HCEC 1CT (cell line): ENCODE data around the gene DCTN1.
"Not testable (repeated sequence)": the region's sequence is repeated elsewhere in the genome, so short reads cannot be mapped to it uniquely, and the experiment has no call there.

Experiments used
- DNase-seq: peaks from one replicate; pipeline ENCODE4 v3.0.0-alpha.2; 2017

The DCTN1 gene

DNA sequence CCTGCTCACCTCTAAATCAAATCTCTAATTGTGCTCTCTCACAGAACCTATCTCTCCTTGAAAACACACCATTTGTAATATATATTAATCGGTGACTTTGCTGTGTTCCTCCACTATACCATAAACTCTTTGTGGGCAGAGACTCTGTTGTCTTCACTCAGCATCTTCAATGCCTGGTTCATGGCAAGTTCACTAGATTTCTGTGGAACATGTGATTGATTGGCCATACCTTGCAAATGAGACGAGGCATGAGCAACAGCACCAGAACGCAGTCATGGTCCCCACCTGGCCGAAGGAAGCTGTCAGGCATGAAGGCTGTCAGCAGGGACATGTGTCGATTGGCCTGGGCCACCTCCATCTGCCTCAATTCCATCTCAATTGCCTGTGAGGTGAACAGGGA, 11.6 kb downstream of the DCTN1 start:
- DNase-seq: no peak

DNA sequence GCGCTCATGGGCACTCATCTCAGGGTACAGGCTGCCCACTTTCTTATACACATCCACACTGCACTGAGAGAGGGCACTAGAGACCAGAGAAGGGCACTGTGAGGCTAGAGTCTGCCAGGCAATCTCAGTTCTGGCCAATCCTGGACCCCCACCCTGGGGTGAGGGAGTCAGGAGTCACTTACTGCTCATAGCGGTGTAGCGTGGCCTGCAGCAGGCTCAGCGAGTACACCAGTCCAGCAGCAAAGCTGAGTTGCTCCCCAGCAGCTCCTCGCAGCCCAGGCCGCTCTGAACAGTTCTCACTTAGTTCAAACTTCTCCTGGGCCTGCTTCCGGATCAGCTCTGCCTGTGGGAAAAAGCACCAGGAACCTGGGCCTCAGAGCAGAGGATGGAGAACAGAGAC, 12.3 kb downstream of the DCTN1 start:
- DNase-seq: no peak

DNA sequence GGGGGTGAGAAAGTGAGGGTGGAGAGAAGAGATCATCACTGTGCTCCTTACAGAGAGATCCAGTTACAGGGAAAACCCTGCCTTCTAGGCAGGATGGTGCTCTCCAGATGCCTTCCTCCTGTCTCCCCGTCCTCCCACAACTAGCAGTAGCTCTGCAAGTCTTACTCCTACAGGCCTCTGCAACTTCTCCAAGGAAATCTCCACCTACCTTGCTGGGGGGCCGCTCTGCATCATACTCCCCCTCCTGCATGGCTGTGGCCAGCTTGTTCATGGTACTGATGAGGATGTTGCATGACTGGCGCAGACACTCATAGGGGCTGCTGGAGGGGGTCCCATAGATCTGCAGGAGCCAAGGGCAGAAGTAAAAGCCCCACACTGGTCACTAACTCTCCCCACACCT, 14.1 kb downstream of the DCTN1 start:
- DNase-seq: no peak

DNA sequence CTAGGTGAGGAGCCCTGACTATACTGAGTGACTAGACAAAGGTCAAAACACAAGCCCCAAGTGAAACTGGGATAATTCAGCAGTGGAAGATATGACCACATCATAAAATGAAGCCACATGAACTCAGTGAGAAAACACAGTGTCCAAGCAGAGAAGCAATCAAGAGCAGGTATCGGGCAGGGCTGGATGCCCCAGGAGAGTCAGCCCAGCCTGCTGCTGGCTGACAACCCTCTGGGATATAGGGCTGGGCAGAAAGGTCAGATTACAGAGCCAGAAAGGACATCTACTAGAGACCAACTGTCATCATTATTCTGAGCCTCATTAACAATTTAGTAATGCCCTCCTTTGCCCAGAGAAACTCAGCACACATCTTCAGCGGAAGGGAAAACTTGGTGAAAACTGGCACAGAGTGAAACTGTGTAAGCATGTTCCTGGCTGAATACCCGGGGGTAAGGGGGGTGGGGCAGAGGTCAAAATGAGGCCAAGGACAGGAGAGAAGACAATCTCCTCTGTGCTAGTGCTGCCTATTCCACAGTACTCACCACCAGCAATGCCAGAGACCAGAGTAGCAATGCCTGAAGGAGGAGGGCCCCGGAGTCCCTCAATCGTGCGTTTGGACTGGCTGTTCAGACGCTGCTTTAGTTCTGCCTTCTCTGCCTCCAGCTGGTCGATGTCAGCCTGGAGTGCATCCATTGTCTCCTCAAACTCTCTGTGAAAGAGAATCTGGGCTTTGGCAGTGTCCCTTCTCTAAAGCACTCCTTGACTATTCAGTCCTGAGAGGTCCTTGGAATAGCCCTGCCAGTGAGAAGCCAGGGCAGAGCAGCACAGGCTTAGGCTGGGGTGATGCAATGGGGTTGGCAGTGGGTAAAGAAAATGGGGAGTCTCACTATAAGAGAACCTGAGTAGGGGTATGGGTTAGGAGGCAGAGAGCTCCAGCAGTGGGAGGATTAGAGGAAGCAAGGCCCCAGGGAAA, 15.3 kb downstream of the DCTN1 start:
- DNase-seq: no peak

DNA sequence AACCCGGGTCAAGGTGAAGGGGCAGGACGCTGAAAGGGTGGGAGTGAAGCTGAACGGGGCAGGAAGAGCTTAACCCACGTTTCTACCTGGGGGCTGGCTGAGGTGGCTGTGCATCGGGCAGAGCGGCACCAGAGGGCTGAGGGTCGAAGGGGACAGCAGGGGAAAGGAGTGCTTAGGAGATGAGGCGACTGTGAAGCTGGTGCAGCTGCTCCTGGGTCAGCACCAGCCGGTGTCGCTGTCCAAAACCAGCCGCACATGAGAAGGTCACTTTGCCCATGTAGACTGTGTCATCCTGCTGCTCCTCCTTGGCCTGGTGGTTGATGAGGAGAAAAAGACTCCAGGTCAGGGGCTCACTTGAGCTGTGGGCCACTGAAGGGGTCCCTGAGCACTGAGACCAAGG, 18.8 kb downstream of the DCTN1 start:
- no peak for DNase-seq

DNA sequence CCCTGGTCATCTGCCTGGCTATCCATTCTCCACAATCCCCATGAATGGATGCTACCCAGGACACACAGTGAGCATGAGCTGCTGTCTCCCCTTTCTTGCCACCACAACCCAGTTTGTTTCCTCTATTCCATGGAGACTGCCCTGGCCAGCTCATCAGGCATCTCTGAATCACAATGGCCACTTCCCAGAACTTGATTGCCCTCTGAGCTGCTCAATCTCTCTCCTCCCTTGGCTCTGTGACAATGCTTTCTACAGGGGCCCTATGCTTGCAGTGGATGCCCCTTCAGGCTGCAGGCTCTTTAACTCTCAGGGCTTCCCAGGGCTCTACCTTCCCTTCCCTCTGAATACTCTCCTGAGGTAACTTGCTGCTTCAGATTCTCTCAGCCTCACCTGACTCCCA, 22.5 kb downstream of the DCTN1 start:
- no peak for DNase-seq

DNA sequence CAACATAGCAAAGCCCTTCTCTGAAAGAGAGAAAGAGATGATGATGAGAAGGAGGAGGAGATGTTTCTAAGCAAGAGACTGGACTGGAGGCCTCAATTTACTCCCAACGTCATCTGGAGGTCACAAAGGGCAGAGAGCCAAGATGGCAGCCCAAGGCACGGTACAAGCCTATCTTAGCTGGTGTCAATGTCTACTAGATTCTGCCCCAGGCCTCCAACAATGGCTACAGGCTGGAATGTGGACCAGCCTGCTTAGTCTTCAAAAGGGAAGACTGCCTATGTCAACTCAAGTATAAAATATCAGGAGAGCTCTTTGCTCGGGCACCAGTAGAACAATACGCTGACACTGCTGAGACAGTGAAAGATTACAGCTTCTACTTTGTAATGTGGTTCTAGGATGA, 30.2 kb downstream of the DCTN1 start:
- DNase-seq: no peak

DNA sequence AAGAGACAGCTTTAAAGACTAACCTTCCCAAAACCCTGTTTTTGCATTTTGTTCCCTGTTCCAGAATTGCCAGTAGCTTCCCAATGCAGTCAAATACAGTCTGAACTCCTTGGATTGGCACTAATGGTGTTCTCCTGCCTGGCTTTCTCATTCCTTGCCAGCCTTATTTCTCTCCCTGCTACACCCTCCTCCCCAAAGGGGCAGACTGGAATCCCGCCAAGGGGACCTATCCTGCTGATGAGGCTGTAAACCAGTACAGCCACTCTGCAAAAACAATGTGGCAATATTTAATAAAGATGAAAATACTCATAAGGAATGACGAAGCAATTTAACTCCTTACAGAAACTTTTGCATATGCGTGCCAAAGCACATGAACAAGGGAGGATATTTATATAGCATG, 32.4 kb downstream of the DCTN1 start:
- no peak for DNase-seq

DNA sequence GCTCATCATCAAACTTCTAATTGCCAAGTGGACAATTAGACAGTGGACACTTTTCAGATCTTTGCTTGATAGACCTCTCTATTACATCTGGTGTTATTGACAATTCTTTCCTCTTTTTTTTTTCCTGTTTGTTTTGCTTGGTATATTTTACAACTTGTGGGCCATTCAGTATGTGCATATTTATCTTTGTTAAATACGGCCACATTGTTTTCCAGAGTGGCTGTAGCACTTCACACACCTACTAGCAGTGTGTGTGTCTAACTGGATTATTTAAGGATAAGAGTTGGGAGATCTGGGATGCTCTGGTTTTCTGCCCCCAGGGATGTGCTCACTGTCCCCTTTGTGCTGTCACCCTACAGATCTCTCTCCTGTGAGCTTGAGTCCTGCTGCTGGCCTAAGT, 32.8 kb downstream of the DCTN1 start:
- no peak for DNase-seq

DNA sequence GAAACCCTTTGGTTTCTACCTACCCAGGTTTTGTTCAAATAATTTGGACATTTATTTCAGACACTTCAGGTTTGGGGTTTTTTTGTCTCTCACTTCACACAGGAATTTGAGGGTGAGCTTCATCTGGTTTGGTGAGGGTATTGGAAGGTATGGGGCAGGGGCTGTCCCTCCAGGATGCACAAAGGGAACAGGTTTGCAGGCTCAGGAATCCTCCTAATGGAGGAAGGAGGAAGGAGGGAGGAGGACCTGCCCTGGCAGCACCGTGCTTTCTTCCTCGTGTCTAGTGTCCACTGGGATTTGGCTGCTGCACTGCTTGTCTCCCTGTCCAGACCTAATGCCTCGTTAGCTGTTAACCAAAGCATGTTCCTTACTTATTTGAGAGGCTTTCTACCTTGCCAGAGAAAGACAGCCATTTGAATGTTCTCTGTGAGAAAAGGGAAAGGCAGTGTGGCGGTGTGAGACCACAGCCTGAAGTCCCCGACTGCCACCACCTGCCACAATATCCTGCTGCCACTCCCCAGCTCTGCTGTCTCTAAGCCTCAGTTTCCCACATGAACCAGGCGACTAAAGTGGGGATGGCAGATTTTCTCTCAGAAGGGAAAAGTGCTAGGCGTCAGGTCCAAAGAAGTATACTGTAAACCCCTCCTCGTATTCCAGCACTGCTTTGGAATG, 34.7 kb downstream of the DCTN1 start:
- DNase-seq: no peak

DNA sequence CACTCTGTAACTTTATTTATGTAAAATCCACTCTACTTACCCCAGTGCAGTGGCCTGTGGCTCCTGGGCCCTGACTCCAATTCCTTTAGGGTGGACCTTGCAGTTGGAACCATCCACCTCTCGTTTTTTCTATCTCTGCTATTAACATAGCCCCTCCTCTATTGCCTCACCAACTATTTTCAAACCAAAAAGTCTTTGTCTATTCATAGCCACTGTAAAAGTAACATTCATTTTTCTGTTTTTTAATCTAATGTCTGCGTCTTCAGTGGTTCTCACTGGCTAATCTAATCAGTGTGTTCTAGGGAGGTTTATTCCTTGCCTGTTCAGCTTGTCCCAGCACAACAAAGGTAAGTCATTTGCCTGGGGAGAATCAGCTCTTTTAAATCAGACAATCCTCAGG, 36.8 kb downstream of the DCTN1 start, which contains the start of gene SLC4A5:
SLC4A5 (minus strand) TSS at position 101 of the 400 bp plus-strand sequence. CDS start 28,393 bp downstream, outside the sequence.
- DNase-seq: no peak

DNA sequence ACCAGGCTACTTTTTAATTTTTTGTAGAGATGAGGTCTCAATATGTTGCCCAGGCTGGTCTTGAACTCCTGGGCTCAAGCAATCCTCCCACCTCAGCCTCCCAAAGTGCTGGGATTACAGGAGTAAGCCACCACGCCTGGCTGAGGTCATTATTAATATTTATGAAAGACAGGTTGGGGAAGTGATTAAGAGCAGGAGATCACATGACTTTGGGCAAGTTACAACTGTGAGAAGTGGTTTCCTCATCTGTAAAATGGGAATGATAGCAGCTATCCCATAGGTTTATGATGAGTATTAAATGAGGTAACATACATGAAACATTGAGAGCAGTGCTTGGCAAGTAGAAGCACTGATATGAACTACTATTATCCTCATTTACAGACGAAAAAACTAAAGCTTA, 43.9 kb downstream of the DCTN1 start:
- DNase-seq: not testable (repeated sequence)

DNA sequence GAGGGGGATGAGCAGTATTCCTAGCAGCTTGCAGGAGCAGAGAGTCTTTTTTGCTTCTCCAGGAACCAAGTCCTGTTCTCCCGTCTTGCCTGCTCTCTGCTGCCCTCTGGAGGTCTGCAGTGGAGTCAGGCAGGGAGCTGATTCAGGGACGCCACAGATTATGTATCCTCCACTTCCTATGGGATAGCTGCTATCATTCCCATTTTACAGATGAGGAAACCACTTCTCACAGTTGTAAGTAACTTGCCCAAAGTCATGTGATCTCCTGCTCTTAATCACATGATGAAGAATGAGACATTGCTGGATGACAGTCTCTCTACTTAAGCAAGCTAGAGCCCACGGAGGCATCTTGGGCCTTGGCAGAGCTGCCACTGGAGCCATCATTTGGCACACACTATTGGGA, 45.2 kb downstream of the DCTN1 start:
- DNase-seq: peak; percentile 61

DNA sequence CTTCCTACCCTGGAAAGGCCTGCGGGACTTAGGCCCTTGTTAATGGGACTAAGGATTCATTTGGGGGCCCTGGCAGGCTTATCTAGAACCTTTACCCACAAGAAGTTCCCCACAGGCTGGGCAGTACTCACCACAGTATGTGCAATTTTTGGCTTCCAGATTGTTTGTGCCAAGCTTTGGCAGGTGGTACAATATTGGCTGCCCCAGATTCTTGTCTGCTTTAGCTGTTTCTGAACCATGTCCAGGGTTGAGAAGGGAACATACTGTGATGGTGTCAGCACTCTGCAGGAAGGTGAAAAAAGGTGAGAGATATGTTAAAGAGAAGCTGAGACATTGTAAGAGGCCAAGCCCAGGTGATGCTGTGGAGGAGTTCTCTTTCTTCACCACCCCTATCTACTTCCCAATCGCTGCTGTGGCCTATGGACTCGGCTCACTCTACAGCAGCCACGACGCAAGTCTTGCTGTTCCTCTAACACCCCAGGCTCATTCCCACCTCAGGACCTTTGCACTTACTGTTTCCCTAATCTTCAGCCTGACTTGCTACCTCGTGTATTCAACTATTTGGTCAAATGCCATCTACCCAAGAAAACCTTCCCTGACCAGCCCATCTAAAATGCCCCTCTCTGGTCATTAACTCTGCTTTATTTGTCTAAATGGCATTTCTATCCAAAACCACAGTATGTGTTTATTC, 46.1 kb downstream of the DCTN1 start:
- DNase-seq: no peak

DNA sequence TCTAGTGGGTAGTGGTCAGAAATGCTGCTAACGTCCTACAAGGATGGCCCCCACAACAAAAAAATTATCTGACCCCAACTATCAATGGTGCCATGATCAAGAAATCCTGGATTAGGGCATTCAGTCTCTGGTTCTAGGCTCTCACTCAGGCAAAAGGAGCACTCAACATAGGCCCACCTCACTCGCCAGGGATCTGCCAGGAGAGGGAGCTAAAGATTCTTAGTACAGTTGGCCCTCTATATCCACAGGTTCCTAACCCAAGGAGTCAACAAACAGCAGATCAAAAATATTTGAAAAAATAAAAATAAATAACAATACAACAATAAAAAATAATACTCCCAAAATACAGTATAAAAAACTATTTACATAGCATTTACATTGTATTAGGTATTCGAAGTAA, 46.9 kb downstream of the DCTN1 start:
- DNase-seq: peak; percentile 31

DNA sequence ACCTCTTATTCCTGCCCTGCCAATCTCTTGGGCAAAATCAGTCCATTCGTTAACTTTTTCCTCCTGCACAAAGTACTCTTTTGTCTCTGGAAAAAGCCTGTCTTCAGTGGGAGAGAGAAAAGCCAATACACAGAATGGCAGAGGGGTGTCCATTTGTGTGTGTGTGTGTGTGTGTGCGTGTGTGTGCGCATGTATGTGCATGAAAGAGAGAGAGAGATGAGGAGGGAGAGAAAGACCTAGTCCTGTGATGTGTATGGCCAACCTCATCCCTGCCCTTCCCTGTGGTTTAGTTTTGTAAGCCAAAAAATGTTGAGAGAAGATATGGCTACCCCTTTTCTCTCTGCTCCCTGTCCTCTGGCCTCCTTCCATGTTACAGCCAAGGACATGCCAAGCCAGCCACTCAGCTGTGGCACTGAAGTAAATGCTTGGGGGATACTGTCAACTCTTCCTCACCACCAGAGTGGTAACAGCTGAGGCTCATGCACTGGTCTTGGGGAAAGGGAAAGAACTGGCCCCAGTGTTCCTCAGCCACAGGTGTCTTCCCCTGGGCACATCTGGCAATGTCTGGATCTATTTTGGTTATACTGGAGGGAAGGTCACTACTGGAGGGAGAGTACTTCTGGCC, 47.4 kb downstream of the DCTN1 start:
- no peak for DNase-seq

DNA sequence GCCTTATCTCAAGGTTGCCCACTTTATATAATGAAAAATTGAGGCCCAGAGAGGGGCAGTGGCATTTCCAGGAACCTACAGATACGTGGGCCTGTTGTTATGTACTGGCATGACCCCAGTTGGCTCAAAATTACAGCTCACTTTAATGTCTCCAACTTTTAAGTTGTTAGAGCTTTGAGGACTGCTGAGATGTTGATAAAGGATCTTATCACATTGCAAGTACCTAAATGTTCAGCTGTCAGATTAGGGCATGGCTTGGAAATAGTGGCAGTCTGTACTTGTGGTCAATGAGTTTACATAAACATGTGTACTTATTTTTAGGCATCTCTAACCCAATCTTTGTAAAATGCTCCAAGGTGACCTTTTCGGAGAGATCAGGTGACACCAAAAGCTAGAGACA, 51.5 kb downstream of the DCTN1 start:
- DNase-seq: no peak

DNA sequence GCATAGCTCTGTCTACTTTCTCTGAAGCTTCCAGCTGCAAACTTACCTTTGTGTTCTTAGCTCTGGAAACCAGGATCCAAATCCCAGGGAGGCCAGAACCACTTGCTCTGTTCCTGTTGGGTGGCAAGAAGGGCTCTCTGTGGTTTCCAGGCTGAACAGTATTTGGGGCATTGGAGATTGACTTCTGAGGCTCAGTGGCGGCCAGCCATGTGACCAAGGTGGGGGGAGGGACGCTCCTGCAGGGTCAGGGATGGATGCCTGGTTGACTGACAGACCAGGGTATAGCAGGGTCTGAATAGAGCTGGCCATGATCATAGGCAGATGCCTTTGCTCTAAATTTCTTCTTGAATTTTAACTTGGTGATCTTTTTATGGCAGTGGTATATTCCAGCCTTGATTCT, 52.0 kb downstream of the DCTN1 start:
- DNase-seq: no peak

DNA sequence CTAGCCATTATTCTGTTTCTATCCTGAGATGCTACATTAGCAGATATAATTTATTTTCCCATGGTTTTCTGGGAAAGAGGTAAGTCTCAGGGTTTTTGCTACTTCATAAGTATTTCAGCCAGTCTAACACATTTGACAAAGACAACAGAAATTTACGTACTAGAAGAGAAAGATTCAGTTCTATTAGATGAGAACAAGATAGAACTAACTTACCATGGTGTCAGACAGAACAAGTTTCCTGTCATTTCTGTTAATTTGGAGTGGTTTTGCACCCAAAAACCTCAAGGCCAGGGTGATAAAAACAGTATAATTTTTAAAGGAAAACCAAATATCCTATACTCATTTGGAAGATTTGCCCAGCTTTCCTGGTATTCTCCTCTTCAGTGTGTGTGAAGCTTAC, 52.5 kb downstream of the DCTN1 start:
- DNase-seq: no peak

DNA sequence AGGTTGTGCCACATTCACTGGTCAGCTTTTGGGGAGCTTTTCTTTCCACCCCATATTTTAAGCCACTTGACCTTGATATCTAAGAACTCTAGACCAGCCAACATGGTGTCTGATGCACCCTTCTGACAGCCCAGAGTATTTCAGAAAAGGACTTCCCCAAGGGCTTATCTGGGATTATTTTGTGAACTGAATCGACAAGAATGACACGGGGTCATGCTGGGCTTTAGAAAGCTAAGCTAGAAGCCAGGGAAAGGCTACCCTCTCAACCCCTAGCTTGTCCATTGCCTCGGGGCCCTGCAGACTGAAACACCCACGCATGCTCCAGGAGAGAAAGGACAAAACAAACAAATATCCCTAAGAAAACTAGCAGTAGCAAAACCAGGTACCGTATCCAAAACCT, 52.9 kb downstream of the DCTN1 start:
- no peak for DNase-seq

DNA sequence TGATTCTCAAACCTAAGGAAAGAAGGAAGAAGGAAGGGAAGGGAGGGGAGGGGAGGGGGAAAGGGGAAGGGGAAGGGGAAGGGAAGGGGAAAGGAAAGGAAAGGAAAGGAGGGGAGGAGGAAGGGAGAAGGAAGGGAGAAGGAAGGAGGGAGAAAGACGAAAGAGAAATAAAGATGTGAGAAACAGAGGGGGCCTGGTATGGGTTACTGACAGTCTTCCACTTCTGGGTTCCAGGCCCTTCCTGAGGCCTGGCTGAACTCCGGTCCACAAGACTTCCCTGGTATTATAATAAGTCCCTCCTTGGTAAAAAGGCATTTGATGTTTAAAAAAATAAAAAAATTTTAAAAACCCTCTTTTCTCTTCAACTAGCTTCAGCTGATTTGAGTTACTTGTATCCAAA, 54.3 kb downstream of the DCTN1 start:
- DNase-seq: no peak

DNA sequence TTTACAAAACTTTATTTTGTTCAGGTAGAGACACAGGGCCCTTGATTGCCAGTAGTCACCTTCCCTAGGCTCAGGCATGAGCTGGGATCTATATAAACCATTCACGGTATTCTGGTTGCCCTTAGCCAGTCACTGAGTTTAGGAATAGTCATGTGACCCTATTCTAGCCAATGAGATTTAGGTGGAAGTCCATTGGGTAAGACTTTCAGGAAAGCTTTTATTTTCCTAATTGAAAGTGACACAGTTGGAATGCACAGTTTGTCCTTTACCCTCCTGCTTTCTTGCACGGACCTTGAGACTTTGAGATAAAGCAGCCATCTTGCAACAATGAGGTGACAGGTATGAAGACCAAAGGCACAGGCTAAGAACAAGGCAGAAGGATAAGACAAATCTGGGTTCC, 58.4 kb downstream of the DCTN1 start:
- no peak for DNase-seq

DNA sequence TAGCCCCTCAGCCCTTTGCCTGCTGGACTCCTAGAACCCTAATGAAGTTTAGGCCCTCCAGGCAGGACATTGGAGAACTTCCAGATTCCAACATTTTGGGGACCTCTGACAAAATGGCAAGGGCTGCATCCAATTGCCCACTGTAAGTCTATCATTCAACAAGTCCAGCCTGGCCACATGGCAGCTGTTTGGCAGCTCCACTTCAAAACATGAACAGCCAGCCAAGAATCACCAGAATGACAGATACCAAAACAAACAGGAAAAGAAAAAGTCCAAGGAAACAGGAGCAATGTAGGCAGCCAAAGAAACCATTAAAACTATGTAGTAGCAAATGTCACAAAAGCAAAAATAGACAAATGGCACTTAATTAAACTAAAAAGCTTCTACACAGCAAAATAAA, 62.4 kb downstream of the DCTN1 start:
- DNase-seq: no peak
